VCaP (cell line): ENCODE results near the gene LILRB5.

Source experiments
- H3K27ac ChIP-seq: fragments of 450-650 bp; 2 replicates; pipeline ENCODE4 v1.5.1; 2017
- CTCF ChIP-seq: fragments of 450-650 bp; conservative IDR thresholded peaks from 2 replicates; pipeline ENCODE4 v1.5.1; 2017; ENCODE audit warnings: mild to moderate bottlenecking, moderate library complexity

The LILRB5 gene

GRCh38 chr19:54204767-54205468 is 52.2 kb downstream of the LILRB5 start:
- no peak for TF ChIP-seq CTCF
- H3K27ac ChIP-seq = peak overlapping the region; percentile 98

- H3K27ac ChIP-seq = peak overlapping the region; percentile 98
- no peak for TF ChIP-seq CTCF
These were observed 53.9 kb downstream of the LILRB5 start for GRCh38 chr19:54203151-54203611.

GRCh38 chr19:54201980-54202379 is 55.1 kb downstream of the LILRB5 start:
- no peak for TF ChIP-seq CTCF
- peak overlapping the region; percentile 98 for H3K27ac ChIP-seq

- H3K27ac ChIP-seq = peak overlapping the region; percentile 98
- TF ChIP-seq CTCF = no peak
These were observed 55.8 kb downstream of the LILRB5 start for GRCh38 chr19:54201172-54201701.
